Measurements from ENCODE around the gene EPS8L2.

EPS8L2 gene

GRCh38 chr11:704781-705645, 1.0 kb upstream of the EPS8L2 start:
- DNase-seq, result no peak

GRCh38 chr11:706439-706956, 467 bp downstream of the EPS8L2 start:
- DNase-seq, result no peak

- DNase-seq, result no peak
Observed at GRCh38 chr11:706957-707816, 1.2 kb downstream of the EPS8L2 start.

- no peak for DNase-seq
Observed at GRCh38 chr11:707817-708420, 1.9 kb downstream of the EPS8L2 start.

GRCh38 chr11:708511-708910, 2.5 kb downstream of the EPS8L2 start:
- no peak for DNase-seq

GRCh38 chr11:709109-709997, 3.3 kb downstream of the EPS8L2 start:
- no peak for DNase-seq

GRCh38 chr11:714436-714835, 8.4 kb downstream of the EPS8L2 start:
- DNase-seq, result no peak

GRCh38 chr11:719214-720016, 13.4 kb downstream of the EPS8L2 start:
- DNase-seq, result no peak

GRCh38 chr11:720017-720641, 14.1 kb downstream of the EPS8L2 start:
- DNase-seq, result no peak

- DNase-seq, result no peak
Observed at GRCh38 chr11:720642-721246, 14.7 kb downstream of the EPS8L2 start.

- no peak for DNase-seq
Observed at GRCh38 chr11:721247-721740, 15.3 kb downstream of the EPS8L2 start.

GRCh38 chr11:721741-722345, 15.8 kb downstream of the EPS8L2 start:
- no peak for DNase-seq

GRCh38 chr11:722346-722811, 16.3 kb downstream of the EPS8L2 start:
- DNase-seq, result no peak

- no peak for DNase-seq
Observed at GRCh38 chr11:723120-723883, 17.3 kb downstream of the EPS8L2 start.

- no peak for DNase-seq
Observed at GRCh38 chr11:724049-724777, 18.2 kb downstream of the EPS8L2 start.

- DNase-seq, result no peak
Observed at GRCh38 chr11:724778-725386, 18.9 kb downstream of the EPS8L2 start.

GRCh38 chr11:725624-726202, 19.7 kb downstream of the EPS8L2 start:
- no peak for DNase-seq

Data from GF-D8 (cell line).